K562 (cell line): ENCODE results near the gene RXRA. TPM values are rescaled to one million over a fixed set of nuclear protein-coding genes. Genes with fewer than 3 reads are reported as not detected.

Experiments used
- CEBPB ChIP-seq: fragments of 450-650 bp; IDR thresholded peaks from 2 replicates; pipeline ENCODE4 v1.6.1; 2016; ENCODE audit warnings: missing genetic modification characterization, missing compliant biosample characterization
- CXXC5 ChIP-seq: fragments of 250-450 bp; sonication (Bioruptor Pico); IDR thresholded peaks from 2 replicates; pipeline ENCODE4 v1.8.0; 2022; ENCODE audit warnings: inconsistent platforms, mild to moderate bottlenecking, moderate library complexity
- ELF4 ChIP-seq: fragments of 450-650 bp; formaldehyde crosslinking; IDR thresholded peaks from 2 replicates; pipeline ENCODE4 v1.4.0; 2022; ENCODE audit warnings: missing genetic modification characterization
- ESRRA ChIP-seq: fragments of 450-650 bp; IDR thresholded peaks from 2 replicates; pipeline ENCODE4 v1.6.1; 2014; ENCODE audit warnings: low read depth, mild to moderate bottlenecking, moderate library complexity, borderline replicate concordance
- JUND ChIP-seq, 2 experiments: IDR thresholded peaks; 2 replicates in 1 of 2; 3 replicates in 1 of 2; pipeline ENCODE4 v1.6.1; 2011; ENCODE audit warnings: borderline replicate concordance in 2 of 2, low read depth in 2 of 2, low read length in 2 of 2, improper control_type of control experiment in 1 of 2, missing biosample characterization in 1 of 2, missing genetic modification characterization in 1 of 2, missing genetic modification reagents in 1 of 2
- KDM2B ChIP-seq: fragments of 250-450 bp; sonication (Bioruptor Pico); IDR thresholded peaks from 2 replicates; pipeline ENCODE4 v1.8.0; 2021; ENCODE audit warnings: mild to moderate bottlenecking, moderate library complexity
- KLF16 ChIP-seq: IDR thresholded peaks from 2 replicates; pipeline ENCODE4 v1.6.1; 2016; ENCODE audit warnings: antibody characterized with exemption
- SAP30 ChIP-seq: fragments of 200-600 bp; sonication (generic); IDR thresholded peaks from 2 replicates; pipeline ENCODE4 v1.6.1; 2012; ENCODE audit warnings: borderline replicate concordance, low read depth, mild to moderate bottlenecking, moderate library complexity, low read length, control low read depth, inconsistent platforms; ENCODE audit not compliant: insufficient read depth, poor library complexity, severe bottlenecking
- TAF1 ChIP-seq: IDR thresholded peaks from 2 replicates; pipeline ENCODE4 v1.6.1; 2011; ENCODE audit warnings: mild to moderate bottlenecking, low read length, moderate library complexity; ENCODE audit not compliant: insufficient read depth, control insufficient read depth, severe bottlenecking; ENCODE audit errors: extremely low read depth
- TOE1 ChIP-seq, 2 experiments: fragments of 450-650 bp in 1 of 2; sonication (generic) in 1 of 2; formaldehyde crosslinking in 1 of 2; IDR thresholded peaks; 2 replicates each; pipeline versions ENCODE4 v1.7.1 to v1.8.0; 2016 to 2022; ENCODE audit warnings: borderline replicate concordance in 2 of 2, mild to moderate bottlenecking in 2 of 2, antibody characterized with exemption in 1 of 2, inconsistent platforms in 1 of 2, low read depth in 1 of 2, missing genetic modification reagents in 1 of 2, moderate library complexity in 1 of 2
- ZBTB17 ChIP-seq: fragments of 450-650 bp; formaldehyde crosslinking; IDR thresholded peaks from 2 replicates; pipeline ENCODE4 v1.4.0; 2020; ENCODE audit warnings: mild to moderate bottlenecking
- ZEB2 ChIP-seq: fragments of 450-650 bp; IDR thresholded peaks from 2 replicates; pipeline ENCODE4 v1.6.1; 2016
- ZNF12 ChIP-seq: sonication (generic); formaldehyde crosslinking; IDR thresholded peaks from 2 replicates; pipeline ENCODE4 v1.4.0; 2020; ENCODE audit warnings: mild to moderate bottlenecking, missing genetic modification reagents
- ZNF3 ChIP-seq: fragments of 250-450 bp; sonication (Bioruptor Pico); IDR thresholded peaks from 2 replicates; pipeline ENCODE4 v1.5.0; 2021; ENCODE audit warnings: mild to moderate bottlenecking, moderate library complexity
- ZNF668 ChIP-seq: fragments of 250-450 bp; sonication (Bioruptor Pico); IDR thresholded peaks from 2 replicates; pipeline ENCODE4 v1.8.0; 2022; ENCODE audit warnings: mild to moderate bottlenecking, inconsistent platforms
- ZNF717 ChIP-seq: fragments of 250-450 bp; sonication (Bioruptor Pico); IDR thresholded peaks from 2 replicates; pipeline ENCODE4 v1.5.0; 2021
- ZNF77 ChIP-seq: fragments of 250-450 bp; sonication (Bioruptor Pico); IDR thresholded peaks from 2 replicates; pipeline ENCODE4 v1.5.0; 2020
- polyA plus RNA-seq, 8 experiments: library from polyadenylated mRNA; depleted of rRNA in 4 of 8; stranded (reverse) in 5 of 8; unstranded in 3 of 8; fragments of >200 nt; fragmentation: Nextera tagmentation in 2 of 8; fragmentation: Illumina TruSeq in 1 of 8; extraction: Ambion mirVana in 2 of 8; extraction: Trizol in 1 of 8; gene quantifications; 2 replicates each; pipeline versions ENCODE4 v1.2.1 to v1.2.3, GENCODE V29; 2011 to 2014; ENCODE audit warnings: inconsistent platforms in 1 of 8, missing spikeins in 1 of 8
- total RNA-seq, 7 experiments: library from RNA; depleted of rRNA in 6 of 7; stranded (reverse); fragments of >200 nt in 6 of 7; fragmentation: Illumina TruSeq in 2 of 7; extraction: Trizol in 2 of 7; gene quantifications; 2 replicates each; pipeline versions ENCODE4 v1.2.1 to v1.2.3, GENCODE V29; 2011 to 2021; ENCODE audit warnings: low replicate concordance in 1 of 7
- TF ChIP-seq, protein P1 (sequence below): fragments of 450-650 bp; formaldehyde crosslinking; IDR thresholded peaks from 2 replicates; pipeline ENCODE4 v1.4.0; 2020; ENCODE audit warnings: mild to moderate bottlenecking, moderate library complexity
- TF ChIP-seq, protein P2 (sequence below): fragments of 450-650 bp; IDR thresholded peaks from 2 replicates; pipeline ENCODE4 v1.7.1; 2018; ENCODE audit warnings: mild to moderate bottlenecking, low read depth; ENCODE audit not compliant: partially characterized antibody
- TF ChIP-seq, protein P3 (sequence below): sonication (generic); formaldehyde crosslinking; IDR thresholded peaks from 2 replicates; pipeline ENCODE4 v1.8.0; 2022; ENCODE audit warnings: mild to moderate bottlenecking, missing genetic modification reagents

The RXRA gene
- total and polyA plus RNA-seq, 9 of the 15 experiments (the other 6 are each of a cell fraction or from before 2014, with no cell fraction given) = 0.35 to 23.6 (median 4.6) TPM

DNA sequence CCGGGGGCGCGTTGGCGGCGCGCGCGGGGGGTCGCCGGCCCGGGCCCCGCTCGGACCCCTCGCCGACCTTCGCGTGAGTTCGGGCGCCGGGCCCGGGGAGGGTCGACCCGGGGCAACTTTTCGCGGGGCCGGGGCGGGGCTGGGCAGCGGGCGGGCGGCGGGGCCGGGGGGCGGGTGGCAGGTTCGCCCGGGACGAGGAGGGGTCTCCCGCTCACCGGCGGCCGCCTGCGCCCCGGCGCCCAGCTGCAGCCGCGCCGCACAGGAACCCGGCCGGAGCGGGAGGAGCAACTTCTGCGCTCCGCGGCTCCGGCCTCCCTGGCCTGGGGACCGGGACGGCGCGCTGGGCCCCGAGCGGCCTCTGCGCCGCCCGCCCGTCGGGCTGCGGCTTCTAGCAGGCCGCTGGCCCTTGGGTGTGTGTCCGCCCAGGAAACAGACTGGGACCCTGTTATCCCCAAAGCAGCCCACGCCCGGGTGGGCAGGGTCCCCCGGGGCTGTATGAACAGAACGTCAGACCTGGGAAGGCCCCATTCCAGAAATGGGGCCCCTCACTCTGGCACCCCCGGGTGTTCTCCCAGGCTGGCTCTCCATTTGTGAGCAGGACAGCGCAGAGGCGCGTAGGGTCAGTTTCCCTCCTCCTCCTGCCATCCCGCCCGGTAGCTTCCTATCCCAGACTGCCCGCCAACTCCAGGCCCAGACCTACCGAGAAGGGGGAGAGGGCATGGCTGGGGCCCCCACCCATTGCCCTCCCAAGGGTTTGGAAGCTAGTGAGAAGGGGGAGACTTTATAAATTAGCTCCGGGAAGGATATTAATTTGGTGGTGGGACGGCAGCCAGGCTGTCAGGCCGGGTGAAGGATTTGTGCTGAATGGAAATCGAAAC, 708 bp downstream of the RXRA start (continued):
- TF ChIP-seq ESRRA (no peak), ZNF3 (CRISPR knock-in tag) (no peak), KLF16 (no peak), ELF4 (no peak), JUND (IDR thresholded peaks at IDR 0.05; ENCODE audit: borderline replicate concordance, low read depth, low read length) (no peak), JUND (tag; IDR thresholded peaks at IDR 0.05; ENCODE audit: borderline replicate concordance, low read depth, low read length) (no peak), ZNF717 (no peak), TOE1 (IDR thresholded peaks at IDR 0.05; ENCODE audit: borderline replicate concordance) (no peak), TOE1 (CRISPR knock-in tag; IDR thresholded peaks at IDR 0.05; ENCODE audit: borderline replicate concordance, low read depth) (no peak), ZBTB17 (CRISPR knock-in tag) (no peak), TAF1 (no peak), KDM2B (CRISPR knock-in tag) (0 out of 2 replicates have a peak, but pooled peaks have one; percentile 25), SAP30 (no peak), ZEB2 (no peak), CEBPB (no peak), ZNF668 (CRISPR knock-in tag) (no peak), ZNF12 (CRISPR knock-in tag) (no peak), ZNF77 (CRISPR knock-in tag) (no peak), CXXC5 (peak; percentile 45; the same call in 1 of the 2 replicates)
- TF ChIP-seq, protein P1, sequence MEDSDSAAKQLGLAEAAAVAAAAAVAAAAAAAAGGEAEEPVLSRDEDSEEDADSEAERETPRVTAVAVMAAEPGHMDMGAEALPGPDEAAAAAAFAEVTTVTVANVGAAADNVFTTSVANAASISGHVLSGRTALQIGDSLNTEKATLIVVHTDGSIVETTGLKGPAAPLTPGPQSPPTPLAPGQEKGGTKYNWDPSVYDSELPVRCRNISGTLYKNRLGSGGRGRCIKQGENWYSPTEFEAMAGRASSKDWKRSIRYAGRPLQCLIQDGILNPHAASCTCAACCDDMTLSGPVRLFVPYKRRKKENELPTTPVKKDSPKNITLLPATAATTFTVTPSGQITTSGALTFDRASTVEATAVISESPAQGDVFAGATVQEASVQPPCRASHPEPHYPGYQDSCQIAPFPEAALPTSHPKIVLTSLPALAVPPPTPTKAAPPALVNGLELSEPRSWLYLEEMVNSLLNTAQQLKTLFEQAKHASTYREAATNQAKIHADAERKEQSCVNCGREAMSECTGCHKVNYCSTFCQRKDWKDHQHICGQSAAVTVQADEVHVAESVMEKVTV = no peak
- TF ChIP-seq, protein P2, sequence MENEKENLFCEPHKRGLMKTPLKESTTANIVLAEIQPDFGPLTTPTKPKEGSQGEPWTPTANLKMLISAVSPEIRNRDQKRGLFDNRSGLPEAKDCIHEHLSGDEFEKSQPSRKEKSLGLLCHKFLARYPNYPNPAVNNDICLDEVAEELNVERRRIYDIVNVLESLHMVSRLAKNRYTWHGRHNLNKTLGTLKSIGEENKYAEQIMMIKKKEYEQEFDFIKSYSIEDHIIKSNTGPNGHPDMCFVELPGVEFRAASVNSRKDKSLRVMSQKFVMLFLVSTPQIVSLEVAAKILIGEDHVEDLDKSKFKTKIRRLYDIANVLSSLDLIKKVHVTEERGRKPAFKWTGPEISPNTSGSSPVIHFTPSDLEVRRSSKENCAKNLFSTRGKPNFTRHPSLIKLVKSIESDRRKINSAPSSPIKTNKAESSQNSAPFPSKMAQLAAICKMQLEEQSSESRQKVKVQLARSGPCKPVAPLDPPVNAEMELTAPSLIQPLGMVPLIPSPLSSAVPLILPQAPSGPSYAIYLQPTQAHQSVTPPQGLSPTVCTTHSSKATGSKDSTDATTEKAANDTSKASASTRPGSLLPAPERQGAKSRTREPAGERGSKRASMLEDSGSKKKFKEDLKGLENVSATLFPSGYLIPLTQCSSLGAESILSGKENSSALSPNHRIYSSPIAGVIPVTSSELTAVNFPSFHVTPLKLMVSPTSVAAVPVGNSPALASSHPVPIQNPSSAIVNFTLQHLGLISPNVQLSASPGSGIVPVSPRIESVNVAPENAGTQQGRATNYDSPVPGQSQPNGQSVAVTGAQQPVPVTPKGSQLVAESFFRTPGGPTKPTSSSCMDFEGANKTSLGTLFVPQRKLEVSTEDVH = no peak
- TF ChIP-seq, protein P3, sequence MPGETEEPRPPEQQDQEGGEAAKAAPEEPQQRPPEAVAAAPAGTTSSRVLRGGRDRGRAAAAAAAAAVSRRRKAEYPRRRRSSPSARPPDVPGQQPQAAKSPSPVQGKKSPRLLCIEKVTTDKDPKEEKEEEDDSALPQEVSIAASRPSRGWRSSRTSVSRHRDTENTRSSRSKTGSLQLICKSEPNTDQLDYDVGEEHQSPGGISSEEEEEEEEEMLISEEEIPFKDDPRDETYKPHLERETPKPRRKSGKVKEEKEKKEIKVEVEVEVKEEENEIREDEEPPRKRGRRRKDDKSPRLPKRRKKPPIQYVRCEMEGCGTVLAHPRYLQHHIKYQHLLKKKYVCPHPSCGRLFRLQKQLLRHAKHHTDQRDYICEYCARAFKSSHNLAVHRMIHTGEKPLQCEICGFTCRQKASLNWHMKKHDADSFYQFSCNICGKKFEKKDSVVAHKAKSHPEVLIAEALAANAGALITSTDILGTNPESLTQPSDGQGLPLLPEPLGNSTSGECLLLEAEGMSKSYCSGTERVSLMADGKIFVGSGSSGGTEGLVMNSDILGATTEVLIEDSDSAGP = no peak
